Skeletal muscle cell (primary cell): ENCODE data around the gene NLRP6.
"Not testable (repeated sequence)": the region's sequence is repeated elsewhere in the genome, so short reads cannot be mapped to it uniquely, and the experiment has no call there.

Experiments
- DNase-seq: peaks from one replicate; pipeline ENCODE4 v3.0.0-alpha.2; 2010; ENCODE audit warnings: low read depth
- H3K4me3 ChIP-seq: 2 replicates; pipeline ENCODE4 v1.5.1; 2011; ENCODE audit warnings: low read depth, mild to moderate bottlenecking, control low read depth, low read length, moderate library complexity

NLRP6 gene

GRCh38 chr11:279966-280705 lies 1.9 kb downstream of the NLRP6 start:
- no peak for DNase-seq
- peak overlapping the region; percentile 5 for H3K4me3 ChIP-seq

DNA sequence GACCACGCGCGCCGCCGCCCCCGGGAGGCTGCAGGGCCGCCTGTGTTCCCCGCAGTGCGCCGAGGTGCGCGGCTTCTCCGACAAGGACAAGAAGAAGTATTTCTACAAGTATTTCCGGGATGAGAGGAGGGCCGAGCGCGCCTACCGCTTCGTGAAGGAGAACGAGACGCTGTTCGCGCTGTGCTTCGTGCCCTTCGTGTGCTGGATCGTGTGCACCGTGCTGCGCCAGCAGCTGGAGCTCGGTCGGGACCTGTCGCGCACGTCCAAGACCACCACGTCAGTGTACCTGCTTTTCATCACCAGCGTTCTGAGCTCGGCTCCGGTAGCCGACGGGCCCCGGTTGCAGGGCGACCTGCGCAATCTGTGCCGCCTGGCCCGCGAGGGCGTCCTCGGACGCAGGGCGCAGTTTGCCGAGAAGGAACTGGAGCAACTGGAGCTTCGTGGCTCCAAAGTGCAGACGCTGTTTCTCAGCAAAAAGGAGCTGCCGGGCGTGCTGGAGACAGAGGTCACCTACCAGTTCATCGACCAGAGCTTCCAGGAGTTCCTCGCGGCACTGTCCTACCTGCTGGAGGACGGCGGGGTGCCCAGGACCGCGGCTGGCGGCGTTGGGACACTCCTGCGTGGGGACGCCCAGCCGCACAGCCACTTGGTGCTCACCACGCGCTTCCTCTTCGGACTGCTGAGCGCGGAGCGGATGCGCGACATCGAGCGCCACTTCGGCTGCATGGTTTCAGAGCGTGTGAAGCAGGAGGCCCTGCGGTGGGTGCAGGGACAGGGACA lies 2.7 kb downstream of the NLRP6 start:
- H3K4me3 ChIP-seq = no peak overlapping the region
- DNase-seq = no peak

- no peak overlapping the region for H3K4me3 ChIP-seq
- no peak for DNase-seq
These were observed 3.4 kb downstream of the NLRP6 start for GRCh38 chr11:281486-282161.

DNA sequence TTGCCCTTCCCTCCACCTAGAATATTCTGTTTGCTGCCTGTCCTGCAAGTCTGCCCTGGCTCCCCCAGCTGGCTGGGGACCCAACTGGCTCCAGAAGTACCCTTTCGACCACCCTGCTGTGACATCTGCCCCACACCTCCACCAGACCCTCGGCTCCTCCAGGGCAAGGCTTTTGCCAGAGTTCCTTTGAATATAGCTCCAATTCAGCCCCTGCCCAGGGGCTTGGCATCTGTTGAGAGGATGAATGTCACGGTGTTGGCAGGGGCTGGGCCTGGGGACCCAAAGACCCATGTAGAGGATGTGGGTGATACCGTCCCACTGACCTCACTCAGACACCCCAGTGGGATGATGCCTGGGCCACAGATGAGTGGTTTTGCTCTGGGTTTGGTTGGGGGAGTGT lies 4.0 kb downstream of the NLRP6 start:
- H3K4me3 ChIP-seq = no peak overlapping the region
- DNase-seq = no peak

DNA sequence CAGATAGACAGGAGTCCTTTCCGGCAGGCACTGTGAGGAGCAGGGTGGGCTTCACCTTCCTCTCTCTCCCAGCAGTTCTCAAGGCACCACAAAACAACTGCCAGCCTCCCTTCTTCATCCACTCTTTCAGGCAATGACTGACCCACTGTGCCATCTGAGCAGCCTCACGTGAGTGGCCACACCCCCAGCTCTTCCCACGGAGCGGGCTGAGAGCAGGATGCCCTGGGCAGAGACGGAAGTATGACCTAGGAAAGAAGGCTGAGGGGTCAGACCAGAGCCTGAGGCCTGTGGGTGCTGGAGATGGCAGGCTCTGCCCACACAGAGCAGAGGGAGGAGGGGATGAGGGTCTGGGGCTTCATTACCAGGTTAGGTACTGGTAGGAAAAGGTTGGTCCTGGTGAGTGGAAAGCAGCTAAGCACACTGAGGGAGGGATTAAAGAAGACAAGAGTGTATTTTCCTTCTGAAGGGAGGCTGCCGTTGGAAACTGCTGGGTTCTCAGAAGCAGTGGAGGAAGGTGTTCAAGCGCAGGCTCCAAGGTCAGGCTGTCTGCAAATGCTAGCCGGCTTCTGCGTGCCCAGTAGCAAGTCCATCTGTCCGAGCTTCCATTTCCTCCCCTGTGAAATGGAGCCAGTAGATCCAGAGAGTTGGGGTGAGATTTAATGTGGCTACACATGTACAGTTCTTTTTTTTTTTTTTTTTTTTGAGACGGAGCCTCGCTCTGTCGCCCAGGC lies 4.6 kb downstream of the NLRP6 start:
- no peak overlapping the region for H3K4me3 ChIP-seq
- DNase-seq = no peak

DNA sequence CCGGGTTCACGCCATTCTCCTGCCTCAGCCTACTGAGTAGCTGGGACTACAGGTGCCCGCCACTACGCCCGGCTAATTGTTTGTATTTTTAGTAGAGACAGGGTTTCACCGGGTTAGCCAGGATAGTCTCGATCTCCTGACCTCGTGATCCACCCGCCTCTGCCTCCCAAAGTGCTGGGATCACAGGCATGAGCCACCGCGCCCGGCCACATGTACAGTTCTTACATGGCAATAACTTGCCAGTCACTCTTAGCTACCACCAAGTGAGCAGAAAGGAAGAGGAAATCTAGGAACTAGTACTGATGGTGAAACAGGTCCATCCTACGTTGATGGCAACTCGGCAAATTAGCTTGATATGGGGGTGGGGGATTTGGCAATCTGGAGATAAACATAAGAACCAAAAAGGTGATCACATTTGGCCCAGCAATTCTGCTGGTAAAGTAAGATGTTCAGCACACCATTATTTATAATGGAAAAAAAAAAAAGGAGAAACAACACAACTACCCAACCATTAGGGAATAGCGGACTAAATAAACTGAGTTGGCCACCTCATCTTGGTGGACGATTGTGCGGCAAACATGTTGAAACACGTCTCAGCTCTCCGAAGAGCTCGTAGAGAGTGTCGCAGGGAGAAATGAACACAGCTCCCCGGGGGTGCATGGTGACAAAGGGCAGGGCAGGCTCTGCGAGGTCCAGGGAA lies 5.3 kb downstream of the NLRP6 start:
- H3K4me3 ChIP-seq = no peak overlapping the region
- DNase-seq = no peak

- DNase-seq = no peak
- no peak overlapping the region for H3K4me3 ChIP-seq
These were observed 6.2 kb downstream of the NLRP6 start for GRCh38 chr11:284105-285020.

DNA sequence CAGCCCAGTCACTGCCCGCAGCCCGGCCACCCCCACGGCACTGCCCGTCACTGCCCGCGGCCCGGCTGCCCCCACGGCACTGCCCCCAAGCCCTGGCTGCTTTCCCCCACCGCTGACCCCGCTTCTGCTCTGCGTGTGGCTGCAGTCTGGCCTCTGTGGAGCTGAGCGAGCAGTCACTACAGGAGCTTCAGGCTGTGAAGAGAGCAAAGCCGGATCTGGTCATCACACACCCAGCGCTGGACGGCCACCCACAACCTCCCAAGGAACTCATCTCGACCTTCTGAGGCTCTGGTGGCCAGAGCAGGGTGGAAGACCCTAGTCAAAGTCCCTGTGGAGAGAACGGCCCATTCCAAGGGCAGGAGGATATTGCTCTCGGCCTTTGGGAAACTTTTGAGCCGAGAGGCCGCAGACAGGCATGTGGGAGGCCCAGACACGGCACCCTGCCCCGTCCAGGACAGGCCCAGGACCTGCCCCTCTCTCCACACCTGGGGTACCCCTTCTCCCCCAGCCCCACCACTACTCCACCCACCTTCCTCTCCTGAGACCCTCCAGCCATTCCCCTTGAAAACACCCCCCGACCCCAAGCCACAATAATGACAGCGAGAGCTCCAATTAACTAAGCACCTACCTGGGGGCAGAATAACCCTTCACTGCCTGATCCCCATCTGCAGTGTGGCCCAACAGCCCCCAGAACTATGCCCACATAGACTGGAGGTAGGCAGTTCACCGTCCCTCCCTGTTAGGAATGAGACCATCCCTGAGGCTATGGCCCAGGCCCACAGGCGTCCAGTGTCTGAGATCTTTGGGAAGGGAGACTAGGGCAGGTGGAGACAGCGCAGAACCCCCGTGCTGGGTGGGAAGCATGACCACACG lies 7.0 kb downstream of the NLRP6 start:
- no peak for DNase-seq
- no peak overlapping the region for H3K4me3 ChIP-seq

DNA sequence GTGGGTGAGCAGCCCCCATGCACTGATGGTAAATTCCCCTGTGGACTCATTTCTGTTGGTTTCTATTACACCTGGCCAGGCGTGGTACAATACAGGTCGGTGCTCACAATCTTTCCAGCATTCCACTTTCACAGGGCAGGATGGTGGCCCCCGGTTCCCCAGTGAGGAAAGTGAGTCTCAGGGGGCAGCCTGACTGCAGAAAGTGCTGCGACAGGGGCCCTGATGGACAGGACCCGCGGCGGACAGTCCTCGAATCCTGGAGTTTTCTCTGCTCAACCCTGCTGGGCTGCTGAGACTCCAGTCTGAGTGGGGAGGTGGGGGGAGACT lies 7.7 kb downstream of the NLRP6 start:
- H3K4me3 ChIP-seq = no peak overlapping the region
- DNase-seq = no peak

- DNase-seq, H3K4me3 ChIP-seq: not testable (repeated sequence)
These were observed 9.0 kb downstream of the NLRP6 start for GRCh38 chr11:286977-287820.

DNA sequence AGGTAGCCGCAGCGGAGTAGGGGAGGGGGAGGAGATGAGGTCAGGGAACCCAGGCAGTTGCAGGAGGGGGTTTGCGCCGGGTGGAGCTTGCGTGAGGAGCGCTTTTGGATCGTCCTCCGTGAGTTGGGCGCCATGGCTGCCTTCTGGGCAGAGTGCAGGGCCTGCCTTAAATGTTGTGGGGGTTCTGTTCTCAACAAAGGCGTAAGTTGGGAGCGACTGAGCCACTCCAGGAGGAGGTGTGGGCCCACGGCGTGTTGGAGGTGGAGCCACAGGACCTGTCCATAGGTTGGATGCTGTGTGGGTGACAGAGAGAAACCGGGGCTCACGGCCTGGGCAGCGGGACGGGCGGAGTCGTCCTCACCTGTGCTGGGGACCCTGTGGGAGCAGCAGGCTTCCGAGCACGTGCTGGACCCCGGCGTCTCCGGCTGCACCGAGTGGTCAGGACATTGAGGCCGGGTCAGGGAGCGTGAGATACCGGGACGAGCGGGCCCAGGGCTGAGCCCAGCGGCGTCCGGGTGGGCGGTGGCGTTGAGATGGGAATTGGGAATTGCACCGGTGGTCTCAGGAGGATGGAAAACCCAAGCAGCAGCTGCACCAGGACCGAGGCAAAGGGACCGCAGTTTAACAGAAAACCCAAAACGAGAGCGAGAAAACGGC lies 9.7 kb downstream of the NLRP6 start:
- peak overlapping the region; percentile 48 for H3K4me3 ChIP-seq
- no peak for DNase-seq

GRCh38 chr11:288478-289397 lies 10.5 kb downstream of the NLRP6 start, which contains the start of gene PGGHG:
TSS of gene PGGHG (plus strand) at chr11:289126. CDS start at chr11:289817, 691 bp downstream.
- no peak for DNase-seq
- H3K4me3 ChIP-seq = peak within 1 kb of the TSS; percentile 48

- DNase-seq = no peak
- peak overlapping the region; percentile 39 for H3K4me3 ChIP-seq
These were observed 11.1 kb downstream of the NLRP6 start for GRCh38 chr11:289398-289711.

DNA sequence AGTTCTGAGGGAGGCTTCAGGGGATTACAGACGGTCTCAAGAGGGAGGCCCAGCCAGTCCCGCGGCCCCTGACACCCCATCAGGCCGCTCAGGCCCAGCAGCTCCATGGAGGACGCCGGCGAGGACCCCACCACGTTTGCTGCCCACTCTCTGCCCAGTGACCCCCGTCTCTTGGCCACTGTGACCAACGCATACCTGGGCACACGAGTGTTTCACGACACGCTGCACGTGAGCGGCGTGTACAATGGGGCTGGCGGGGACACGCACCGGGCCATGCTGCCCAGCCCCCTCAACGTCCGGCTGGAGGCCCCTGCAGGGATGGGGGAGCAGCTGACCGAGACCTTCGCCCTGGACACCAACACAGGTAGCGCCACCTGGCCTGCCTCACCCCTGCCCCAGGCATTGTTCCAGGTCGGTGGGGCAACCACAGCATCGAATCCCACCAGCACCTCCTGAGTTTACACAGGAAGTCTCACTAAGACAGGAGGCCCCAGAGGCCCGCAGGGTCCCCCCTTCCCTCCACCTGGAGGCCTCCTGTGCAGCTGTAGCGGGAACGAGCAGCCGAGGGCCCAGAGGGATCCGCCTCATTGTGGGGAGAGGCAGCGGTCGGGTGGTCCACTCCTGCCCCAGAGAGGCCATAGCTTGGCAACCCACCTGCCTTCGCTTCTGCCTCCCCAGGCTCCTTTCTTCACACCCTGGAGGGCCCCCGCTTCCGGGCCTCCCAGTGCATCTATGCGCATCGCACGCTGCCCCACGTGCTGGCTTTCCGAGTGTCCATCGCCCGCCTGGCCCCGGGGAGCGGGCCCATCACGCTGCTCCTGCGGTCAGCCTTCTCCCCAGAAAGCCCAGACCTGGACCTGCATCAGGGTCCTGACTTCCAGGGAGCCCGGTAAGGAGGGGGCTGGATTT lies 11.8 kb downstream of the NLRP6 start:
- peak overlapping the region; percentile 39 for H3K4me3 ChIP-seq
- DNase-seq = no peak
